IMR-90 (cell line): ENCODE data around the gene UGT1A1.

Experiments used
- FOS ChIP-seq: fragments of 150-350 bp; IDR thresholded peaks from 2 replicates; pipeline ENCODE4 v1.6.1; 2016; ENCODE audit warnings: low read depth, low read length
- MAFK ChIP-seq: IDR thresholded peaks from 2 replicates; pipeline ENCODE4 v1.6.1; 2012; ENCODE audit warnings: low read depth, low read length, improper control_type of control experiment
- MXI1 ChIP-seq: IDR thresholded peaks from 2 replicates; pipeline ENCODE4 v1.6.1; 2012; ENCODE audit warnings: low read depth, mild to moderate bottlenecking, low read length, moderate library complexity, borderline replicate concordance
- NFE2L2 ChIP-seq: fragments of 150-350 bp; IDR thresholded peaks from 2 replicates; pipeline ENCODE4 v1.6.1; 2016; ENCODE audit warnings: low read depth, mild to moderate bottlenecking, low read length
- POLR2A ChIP-seq: IDR thresholded peaks from 2 replicates; pipeline ENCODE4 v1.6.1; 2012; ENCODE audit warnings: mild to moderate bottlenecking, low read depth, low read length
- RAD21 ChIP-seq: IDR thresholded peaks from 2 replicates; pipeline ENCODE4 v1.6.1; 2012; ENCODE audit warnings: low read length, improper control_type of control experiment
- RCOR1 ChIP-seq: IDR thresholded peaks from 2 replicates; pipeline ENCODE4 v1.6.1; 2012; ENCODE audit warnings: mild to moderate bottlenecking, low read length, improper control_type of control experiment; ENCODE audit not compliant: insufficient replicate concordance
- SMC3 ChIP-seq: fragments of 150-350 bp; IDR thresholded peaks from 2 replicates; pipeline ENCODE4 v1.6.1; 2016; ENCODE audit warnings: low read depth, mild to moderate bottlenecking, antibody characterized with exemption, low read length, moderate library complexity
- TF ChIP-seq, protein P1 (sequence below): conservative IDR thresholded peaks from 2 replicates; pipeline ENCODE4 v1.5.1; 2012; ENCODE audit warnings: mild to moderate bottlenecking, low read depth, low read length, improper control_type of control experiment
- TF ChIP-seq, protein P2 (sequence below): fragments of 150-350 bp; IDR thresholded peaks from 2 replicates; pipeline ENCODE4 v1.6.1; 2017; ENCODE audit warnings: mild to moderate bottlenecking, antibody characterized with exemption, low read length, low read depth

DNA sequence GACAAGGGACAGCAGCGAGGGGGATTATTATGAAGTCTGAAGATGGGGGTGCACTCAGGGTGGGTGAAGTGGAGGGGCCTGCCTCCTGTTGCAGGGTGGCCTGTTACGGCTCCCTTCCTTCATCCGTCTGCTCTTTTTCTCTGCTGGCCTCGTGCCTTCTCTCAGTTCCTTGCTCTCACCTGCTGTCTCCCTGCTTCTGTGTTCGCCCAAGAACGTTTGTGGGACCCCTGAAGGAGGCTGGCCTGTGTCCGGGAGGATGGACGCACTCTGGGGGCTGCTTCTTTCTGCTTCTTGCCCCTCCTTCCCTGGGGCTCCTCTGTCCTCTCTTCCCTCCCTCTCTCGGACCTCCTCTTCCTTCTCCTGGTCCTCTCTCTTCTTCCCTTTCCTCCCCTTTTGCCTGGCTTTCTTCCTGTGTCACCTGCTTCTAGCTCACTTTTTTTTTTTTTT lies 31.8 kb downstream of the UGT1A1 start:
- TF ChIP-seq, protein P1, sequence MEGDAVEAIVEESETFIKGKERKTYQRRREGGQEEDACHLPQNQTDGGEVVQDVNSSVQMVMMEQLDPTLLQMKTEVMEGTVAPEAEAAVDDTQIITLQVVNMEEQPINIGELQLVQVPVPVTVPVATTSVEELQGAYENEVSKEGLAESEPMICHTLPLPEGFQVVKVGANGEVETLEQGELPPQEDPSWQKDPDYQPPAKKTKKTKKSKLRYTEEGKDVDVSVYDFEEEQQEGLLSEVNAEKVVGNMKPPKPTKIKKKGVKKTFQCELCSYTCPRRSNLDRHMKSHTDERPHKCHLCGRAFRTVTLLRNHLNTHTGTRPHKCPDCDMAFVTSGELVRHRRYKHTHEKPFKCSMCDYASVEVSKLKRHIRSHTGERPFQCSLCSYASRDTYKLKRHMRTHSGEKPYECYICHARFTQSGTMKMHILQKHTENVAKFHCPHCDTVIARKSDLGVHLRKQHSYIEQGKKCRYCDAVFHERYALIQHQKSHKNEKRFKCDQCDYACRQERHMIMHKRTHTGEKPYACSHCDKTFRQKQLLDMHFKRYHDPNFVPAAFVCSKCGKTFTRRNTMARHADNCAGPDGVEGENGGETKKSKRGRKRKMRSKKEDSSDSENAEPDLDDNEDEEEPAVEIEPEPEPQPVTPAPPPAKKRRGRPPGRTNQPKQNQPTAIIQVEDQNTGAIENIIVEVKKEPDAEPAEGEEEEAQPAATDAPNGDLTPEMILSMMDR = no peak
- no peak for TF ChIP-seq NFE2L2
- TF ChIP-seq, protein P2, sequence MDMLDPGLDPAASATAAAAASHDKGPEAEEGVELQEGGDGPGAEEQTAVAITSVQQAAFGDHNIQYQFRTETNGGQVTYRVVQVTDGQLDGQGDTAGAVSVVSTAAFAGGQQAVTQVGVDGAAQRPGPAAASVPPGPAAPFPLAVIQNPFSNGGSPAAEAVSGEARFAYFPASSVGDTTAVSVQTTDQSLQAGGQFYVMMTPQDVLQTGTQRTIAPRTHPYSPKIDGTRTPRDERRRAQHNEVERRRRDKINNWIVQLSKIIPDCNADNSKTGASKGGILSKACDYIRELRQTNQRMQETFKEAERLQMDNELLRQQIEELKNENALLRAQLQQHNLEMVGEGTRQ = no peak
- TF ChIP-seq RCOR1 = no peak
- no peak for TF ChIP-seq SMC3
- no peak for TF ChIP-seq POLR2A
- TF ChIP-seq MAFK = no peak
- no peak for TF ChIP-seq RAD21
- TF ChIP-seq MXI1 = no peak
- TF ChIP-seq FOS = no peak
